ENCODE data around the gene CALD1. TPM values are rescaled to one million over a fixed set of nuclear protein-coding genes. Genes with fewer than 3 reads are reported as not detected.

The CALD1 gene
- polyA plus RNA-seq, 1 donor (not counting 4 experiments of a cell fraction or from before 2014, with no cell fraction given), result 229 TPM

DNA sequence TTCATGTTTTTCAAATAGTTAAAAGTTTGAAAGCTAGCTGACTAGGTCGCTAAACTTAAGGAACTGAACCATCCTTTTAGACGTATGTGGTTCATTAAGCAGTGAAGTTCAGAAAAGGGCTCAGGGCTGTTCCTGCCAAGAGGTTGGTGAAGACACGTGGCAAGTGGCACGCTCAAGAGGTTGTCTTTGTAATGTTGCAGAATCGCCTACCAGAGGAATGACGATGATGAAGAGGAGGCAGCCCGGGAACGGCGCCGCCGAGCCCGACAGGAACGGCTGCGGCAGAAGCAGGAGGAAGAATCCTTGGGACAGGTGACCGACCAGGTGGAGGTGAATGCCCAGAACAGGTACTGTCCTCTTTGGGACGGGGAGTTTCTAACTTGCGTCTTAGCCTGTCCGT is 149.1 kb downstream of the CALD1 start:
- dilution Hi-C loops (cut with MboI; ENCODE audit: extremely low pct_ligation_motif_present, low sequenced_read_pairs), result no loop called here

DNA sequence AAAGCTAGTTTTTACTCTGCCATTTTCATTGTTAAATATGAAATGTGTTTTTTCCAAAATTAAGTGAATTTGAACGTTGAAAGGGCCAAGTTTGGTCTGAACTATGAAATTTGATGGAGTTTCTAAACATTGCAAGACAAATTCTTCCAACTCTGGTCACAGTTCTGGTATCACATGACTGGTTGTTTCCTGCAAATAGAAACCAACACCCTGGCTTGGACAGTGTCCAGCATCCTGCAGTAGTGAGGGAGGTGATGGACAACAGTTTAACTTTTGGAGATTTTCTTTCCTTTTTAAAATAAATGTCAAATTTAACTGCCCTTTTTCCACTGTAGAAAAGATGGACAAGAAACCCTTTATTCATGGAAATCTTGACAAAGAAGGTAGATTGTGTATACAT is 152.1 kb downstream of the CALD1 start:
- Histone ChIP-seq H3K9ac (ENCODE audit: control insufficient read depth, extremely low read depth, insufficient read depth, low read length) (no peak overlapping the region), H2AFZ (ENCODE audit: control insufficient read depth, low read length) (no peak overlapping the region), H3K4me3 (ENCODE audit: control insufficient read depth in 2 of 3, extremely low read depth in 1 of 3, insufficient read depth in 2 of 3, low read depth in 1 of 3, low read length in 3 of 3) (no peak overlapping the region), H3K27me3 (ENCODE audit: control insufficient read depth, extremely low read depth, insufficient read depth, low read length) (no peaks in the 10 kb centered on the region), H3K36me3 (ENCODE audit: control insufficient read depth in 2 of 2, extremely low read depth in 1 of 2, insufficient read depth in 2 of 2, low read length in 2 of 2) (peaks cover 17 to 23% of the 10 kb centered on the region in 2 experiments), H3K9me3 (ENCODE audit: control insufficient read depth, low read depth, low read length) (no peaks in the 10 kb centered on the region), H3K79me2 (ENCODE audit: control insufficient read depth, insufficient read depth, low read length) (peaks cover 9% of the 10 kb centered on the region), H3K4me1 (ENCODE audit: control insufficient read depth, extremely low read depth, insufficient read depth, low read length) (no peaks in the 10 kb centered on the region), H4K20me1 (ENCODE audit: control insufficient read depth, extremely low read depth, insufficient read depth, low read length) (no peaks in the 10 kb centered on the region), H3K9me1 (ENCODE audit: control insufficient read depth, extremely low read depth, insufficient read depth, low read length) (no peaks in the 10 kb centered on the region), H3K4me2 (ENCODE audit: control insufficient read depth, extremely low read depth, insufficient read depth, low read depth, low read length) (no peak overlapping the region), H3K27ac (ENCODE audit: control insufficient read depth, insufficient read depth, low read length) (no peak overlapping the region)
- TF ChIP-seq EZH2 (IDR thresholded peaks at IDR 0.05; ENCODE audit: low read length) (no peak), CTCF (optimal IDR thresholded peaks at IDR 0.05 in 1 of 3, IDR thresholded peaks at IDR 0.05 in 1 of 3, conservative IDR thresholded peaks at IDR 0.05 in 1 of 3; ENCODE audit: extremely low read depth in 1 of 3, insufficient read depth in 2 of 3, low read length in 3 of 3) (no peak)
- dilution Hi-C loops (cut with MboI; ENCODE audit: extremely low pct_ligation_motif_present, low sequenced_read_pairs), result no loop called here
- FAIRE-seq (no peak), DNase-seq (ENCODE audit: low read depth, low spot score) (no peak)

More for the DNA sequence above, 149.1 kb downstream of the CALD1 start:
- Histone ChIP-seq H3K9me1 (ENCODE audit: control insufficient read depth, extremely low read depth, insufficient read depth, low read length) (no peaks in the 10 kb centered on the region), H3K4me1 (ENCODE audit: control insufficient read depth, extremely low read depth, insufficient read depth, low read length) (no peaks in the 10 kb centered on the region), H3K9me3 (ENCODE audit: control insufficient read depth, low read depth, low read length) (no peaks in the 10 kb centered on the region), H3K36me3 (ENCODE audit: control insufficient read depth in 2 of 2, extremely low read depth in 1 of 2, insufficient read depth in 2 of 2, low read length in 2 of 2) (peaks cover 16 to 22% of the 10 kb centered on the region in 2 experiments), H3K27me3 (ENCODE audit: control insufficient read depth, extremely low read depth, insufficient read depth, low read length) (no peaks in the 10 kb centered on the region), H3K79me2 (ENCODE audit: control insufficient read depth, insufficient read depth, low read length) (peaks cover 21% of the 10 kb centered on the region), H2AFZ (ENCODE audit: control insufficient read depth, low read length) (no peak overlapping the region), H4K20me1 (ENCODE audit: control insufficient read depth, extremely low read depth, insufficient read depth, low read length) (no peaks in the 10 kb centered on the region), H3K4me3 (ENCODE audit: control insufficient read depth in 2 of 3, extremely low read depth in 1 of 3, insufficient read depth in 2 of 3, low read depth in 1 of 3, low read length in 3 of 3) (no peak overlapping the region), H3K9ac (ENCODE audit: control insufficient read depth, extremely low read depth, insufficient read depth, low read length) (no peak overlapping the region), H3K4me2 (ENCODE audit: control insufficient read depth, extremely low read depth, insufficient read depth, low read depth, low read length) (no peak overlapping the region), H3K27ac (ENCODE audit: control insufficient read depth, insufficient read depth, low read length) (no peak overlapping the region)
- DNase-seq (ENCODE audit: low read depth, low spot score) (no peak), FAIRE-seq (no peak)
- TF ChIP-seq EZH2 (IDR thresholded peaks at IDR 0.05; ENCODE audit: low read length) (no peak), CTCF (optimal IDR thresholded peaks at IDR 0.05 in 1 of 3, IDR thresholded peaks at IDR 0.05 in 1 of 3, conservative IDR thresholded peaks at IDR 0.05 in 1 of 3; ENCODE audit: extremely low read depth in 1 of 3, insufficient read depth in 2 of 3, low read length in 3 of 3) (no peak)

Data from keratinocyte (primary cell).